ENCODE data around the gene CHRD.

Gene CHRD

DNA sequence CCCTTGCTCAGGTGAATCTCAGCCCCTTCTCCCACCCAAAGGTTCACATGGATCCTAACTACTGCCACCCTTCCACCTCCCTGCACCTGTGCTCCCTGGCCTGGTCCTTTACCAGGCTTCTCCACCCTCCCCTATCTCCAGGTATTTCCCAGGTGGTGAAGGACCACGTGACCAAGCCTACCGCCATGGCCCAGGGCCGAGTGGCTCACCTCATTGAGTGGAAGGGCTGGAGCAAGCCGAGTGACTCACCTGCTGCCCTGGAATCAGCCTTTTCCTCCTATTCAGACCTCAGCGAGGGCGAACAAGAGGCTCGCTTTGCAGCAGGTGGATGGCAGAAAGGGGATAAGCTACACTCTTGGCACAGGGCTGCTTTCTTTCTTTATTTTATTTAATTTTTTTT lies 37.9 kb upstream of the CHRD start:
- DNase-seq (ENCODE audit: low read depth), result no peak
- H3K4me3 ChIP-seq (ENCODE audit: low read depth, low read length), result no peak overlapping the region
- TF ChIP-seq, protein P1, sequence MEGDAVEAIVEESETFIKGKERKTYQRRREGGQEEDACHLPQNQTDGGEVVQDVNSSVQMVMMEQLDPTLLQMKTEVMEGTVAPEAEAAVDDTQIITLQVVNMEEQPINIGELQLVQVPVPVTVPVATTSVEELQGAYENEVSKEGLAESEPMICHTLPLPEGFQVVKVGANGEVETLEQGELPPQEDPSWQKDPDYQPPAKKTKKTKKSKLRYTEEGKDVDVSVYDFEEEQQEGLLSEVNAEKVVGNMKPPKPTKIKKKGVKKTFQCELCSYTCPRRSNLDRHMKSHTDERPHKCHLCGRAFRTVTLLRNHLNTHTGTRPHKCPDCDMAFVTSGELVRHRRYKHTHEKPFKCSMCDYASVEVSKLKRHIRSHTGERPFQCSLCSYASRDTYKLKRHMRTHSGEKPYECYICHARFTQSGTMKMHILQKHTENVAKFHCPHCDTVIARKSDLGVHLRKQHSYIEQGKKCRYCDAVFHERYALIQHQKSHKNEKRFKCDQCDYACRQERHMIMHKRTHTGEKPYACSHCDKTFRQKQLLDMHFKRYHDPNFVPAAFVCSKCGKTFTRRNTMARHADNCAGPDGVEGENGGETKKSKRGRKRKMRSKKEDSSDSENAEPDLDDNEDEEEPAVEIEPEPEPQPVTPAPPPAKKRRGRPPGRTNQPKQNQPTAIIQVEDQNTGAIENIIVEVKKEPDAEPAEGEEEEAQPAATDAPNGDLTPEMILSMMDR (IDR thresholded peaks at IDR 0.05; ENCODE audit: low read depth, low read length, missing control alignments), result no peak

DNA sequence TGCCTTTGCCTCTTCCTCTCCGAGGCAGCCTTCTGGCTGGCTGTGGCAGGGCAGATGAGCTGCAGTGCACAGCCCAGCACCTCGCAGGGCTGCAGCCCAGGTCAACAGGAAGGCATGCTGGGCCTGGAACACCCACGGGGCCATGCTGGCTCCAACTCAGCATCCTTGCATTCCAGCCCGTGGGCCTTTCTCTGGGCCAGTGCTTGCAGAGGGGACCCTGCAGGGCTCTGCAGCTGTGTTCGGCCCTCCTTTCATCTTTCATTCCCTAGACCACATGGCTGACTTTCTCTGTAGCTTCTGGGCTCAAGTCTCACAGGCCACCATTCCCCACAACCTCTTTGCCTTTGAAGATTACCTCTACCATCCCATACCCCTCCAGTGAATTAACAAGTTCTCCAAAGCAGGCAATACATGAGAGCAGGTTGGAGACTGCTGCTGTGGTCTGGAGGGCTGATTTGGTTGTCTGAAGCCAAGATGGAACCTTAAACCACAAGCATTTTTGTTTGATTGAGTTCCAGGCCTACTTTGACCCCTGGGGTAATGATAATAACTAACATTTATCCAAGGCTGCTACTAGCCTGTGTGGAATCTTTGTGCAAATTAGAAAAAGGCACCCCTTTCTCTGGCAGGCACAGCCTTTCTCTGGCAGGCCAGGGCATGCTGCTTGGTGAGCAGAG lies 36.5 kb upstream of the CHRD start:
- TF ChIP-seq, protein P1 (IDR thresholded peaks at IDR 0.05; ENCODE audit: low read depth, low read length, missing control alignments), result no peak
- no peak overlapping the region for H3K4me3 ChIP-seq (ENCODE audit: low read depth, low read length)
- DNase-seq (ENCODE audit: low read depth), result no peak

DNA sequence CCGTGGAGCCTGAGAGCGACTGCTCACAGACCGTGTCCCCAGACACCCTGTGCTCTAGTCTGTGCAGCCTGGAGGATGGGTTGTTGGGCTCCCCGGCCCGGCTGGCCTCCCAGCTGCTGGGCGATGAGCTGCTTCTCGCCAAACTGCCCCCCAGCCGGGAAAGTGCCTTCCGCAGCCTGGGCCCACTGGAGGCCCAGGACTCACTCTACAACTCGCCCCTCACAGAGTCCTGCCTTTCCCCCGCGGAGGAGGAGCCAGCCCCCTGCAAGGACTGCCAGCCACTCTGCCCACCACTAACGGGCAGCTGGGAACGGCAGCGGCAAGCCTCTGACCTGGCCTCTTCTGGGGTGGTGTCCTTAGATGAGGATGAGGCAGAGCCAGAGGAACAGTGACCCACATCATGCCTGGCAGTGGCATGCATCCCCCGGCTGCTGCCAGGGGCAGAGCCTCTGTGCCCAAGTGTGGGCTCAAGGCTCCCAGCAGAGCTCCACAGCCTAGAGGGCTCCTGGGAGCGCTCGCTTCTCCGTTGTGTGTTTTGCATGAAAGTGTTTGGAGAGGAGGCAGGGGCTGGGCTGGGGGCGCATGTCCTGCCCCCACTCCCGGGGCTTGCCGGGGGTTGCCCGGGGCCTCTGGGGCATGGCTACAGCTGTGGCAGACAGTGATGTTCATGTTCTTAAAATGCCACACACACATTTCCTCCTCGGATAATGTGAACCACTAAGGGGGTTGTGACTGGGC lies 35.1 kb upstream of the CHRD start:
- TF ChIP-seq, protein P1 (IDR thresholded peaks at IDR 0.05; ENCODE audit: low read depth, low read length, missing control alignments), result no peak
- H3K4me3 ChIP-seq (ENCODE audit: low read depth, low read length), result no peak overlapping the region
- no peak for DNase-seq (ENCODE audit: low read depth)

DNA sequence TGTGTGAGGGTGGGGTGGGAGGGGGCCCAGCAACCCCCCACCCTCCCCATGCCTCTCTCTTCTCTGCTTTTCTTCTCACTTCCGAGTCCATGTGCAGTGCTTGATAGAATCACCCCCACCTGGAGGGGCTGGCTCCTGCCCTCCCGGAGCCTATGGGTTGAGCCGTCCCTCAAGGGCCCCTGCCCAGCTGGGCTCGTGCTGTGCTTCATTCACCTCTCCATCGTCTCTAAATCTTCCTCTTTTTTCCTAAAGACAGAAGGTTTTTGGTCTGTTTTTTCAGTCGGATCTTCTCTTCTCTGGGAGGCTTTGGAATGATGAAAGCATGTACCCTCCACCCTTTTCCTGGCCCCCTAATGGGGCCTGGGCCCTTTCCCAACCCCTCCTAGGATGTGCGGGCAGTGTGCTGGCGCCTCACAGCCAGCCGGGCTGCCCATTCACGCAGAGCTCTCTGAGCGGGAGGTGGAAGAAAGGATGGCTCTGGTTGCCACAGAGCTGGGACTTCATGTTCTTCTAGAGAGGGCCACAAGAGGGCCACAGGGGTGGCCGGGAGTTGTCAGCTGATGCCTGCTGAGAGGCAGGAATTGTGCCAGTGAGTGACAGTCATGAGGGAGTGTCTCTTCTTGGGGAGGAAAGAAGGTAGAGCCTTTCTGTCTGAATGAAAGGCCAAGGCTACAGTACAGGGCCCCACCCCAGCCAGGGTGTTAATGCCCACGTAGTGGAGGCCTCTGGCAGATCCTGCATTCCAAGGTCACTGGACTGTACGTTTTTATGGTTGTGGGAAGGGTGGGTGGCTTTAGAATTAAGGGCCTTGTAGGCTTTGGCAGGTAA lies 34.3 kb upstream of the CHRD start:
- DNase-seq (ENCODE audit: low read depth), result no peak
- TF ChIP-seq, protein P1 (IDR thresholded peaks at IDR 0.05; ENCODE audit: low read depth, low read length, missing control alignments), result peak; percentile 56

DNA sequence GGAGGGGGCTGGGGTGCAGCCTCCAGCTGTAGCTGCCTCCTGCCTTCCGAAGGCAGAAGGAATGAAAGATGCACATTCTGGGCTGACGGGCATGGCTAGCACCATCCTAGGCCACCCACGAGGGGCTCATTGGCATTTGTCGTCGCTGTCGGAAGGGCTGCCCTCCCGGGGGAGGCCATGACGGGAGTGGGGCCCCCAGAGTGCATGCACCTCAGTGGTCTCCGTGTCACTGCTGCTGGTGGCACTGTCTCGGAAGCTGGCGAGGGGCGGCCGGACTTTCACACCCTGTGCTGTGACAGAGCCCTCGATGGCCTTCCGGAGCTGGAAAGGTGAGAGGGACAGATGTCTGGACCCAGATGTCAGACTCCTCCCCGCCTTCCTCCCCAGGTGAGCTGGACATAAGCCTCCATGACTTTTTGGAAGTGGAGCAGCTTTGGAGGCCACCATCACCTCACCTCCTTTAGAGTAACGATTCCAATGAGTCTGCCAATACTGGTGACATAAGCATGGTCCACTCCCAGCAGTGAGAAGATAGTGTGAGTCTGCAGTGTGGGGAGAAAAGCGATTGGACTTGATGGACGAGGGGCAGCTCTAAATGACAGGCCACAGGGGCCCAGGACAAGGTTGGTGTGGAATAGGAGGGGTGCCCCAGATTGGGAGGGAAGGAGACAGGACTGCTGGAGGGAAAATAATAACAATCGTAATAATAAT lies 33.2 kb upstream of the CHRD start:
- H3K4me3 ChIP-seq (ENCODE audit: low read depth, low read length), result no peak overlapping the region
- TF ChIP-seq, protein P1 (IDR thresholded peaks at IDR 0.05; ENCODE audit: low read depth, low read length, missing control alignments), result no peak
- no peak for DNase-seq (ENCODE audit: low read depth)

More for the DNA sequence above, 34.3 kb upstream of the CHRD start:
- H3K4me3 ChIP-seq (ENCODE audit: low read depth, low read length), result no peak overlapping the region

DNA sequence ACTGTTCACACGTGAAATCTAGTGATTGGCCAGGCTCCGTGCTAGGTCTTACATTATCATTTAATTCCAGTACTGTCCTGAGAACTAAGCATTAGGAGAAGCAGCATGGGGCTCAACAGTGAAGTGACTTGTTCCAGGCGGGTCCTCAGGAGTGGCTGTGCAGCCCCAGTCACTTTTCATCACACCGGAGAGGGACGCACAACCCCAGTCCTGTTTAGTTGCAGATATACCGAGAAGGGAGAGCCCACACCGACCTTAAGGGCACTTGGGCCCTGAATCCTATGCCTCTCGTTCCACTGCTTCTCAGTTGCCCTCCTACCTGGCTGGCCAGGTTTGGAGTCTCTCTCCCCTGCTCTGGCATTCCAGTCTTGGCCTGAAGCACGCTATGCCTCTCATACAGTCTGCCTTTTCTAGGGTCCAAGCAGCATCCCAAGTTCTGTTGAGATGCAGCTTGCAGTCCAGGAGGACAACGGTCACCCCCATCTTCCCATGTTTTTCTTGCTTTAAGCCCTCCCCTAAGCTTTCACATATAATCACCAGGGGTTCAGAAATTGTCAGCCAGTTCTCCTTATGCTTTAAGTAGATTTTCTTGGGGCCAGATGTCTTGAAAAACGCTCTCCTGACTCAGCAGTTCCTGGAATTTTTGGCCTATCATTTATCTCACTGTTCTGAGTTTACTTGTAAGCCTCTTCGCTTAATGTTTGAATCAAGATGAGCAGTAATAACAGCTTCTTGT lies 32.4 kb upstream of the CHRD start:
- no peak for DNase-seq (ENCODE audit: low read depth)
- H3K4me3 ChIP-seq (ENCODE audit: low read depth, low read length), result no peak overlapping the region
- TF ChIP-seq, protein P1 (IDR thresholded peaks at IDR 0.05; ENCODE audit: low read depth, low read length, missing control alignments), result no peak

Measured in GM12864 (cell line).